WI38 (cell line): Measurements from ENCODE around the gene SMYD4.

ENCODE experiments used
- H3K4me3 ChIP-seq: 2 replicates; pipeline ENCODE4 v1.5.1; 2011; ENCODE audit warnings: low read depth, mild to moderate bottlenecking, control low read depth, low read length
- CTCF ChIP-seq: IDR thresholded peaks from 2 replicates; pipeline ENCODE4 v1.5.1; 2012; ENCODE audit warnings: low read depth, mild to moderate bottlenecking, control low read depth, low read length

Gene SMYD4

GRCh38 chr17:1792495-1793446 is 36.9 kb downstream of the SMYD4 start:
- no peak for TF ChIP-seq CTCF
- H3K4me3 ChIP-seq: no peak overlapping the region

GRCh38 chr17:1789936-1790335 is 39.8 kb downstream of the SMYD4 start:
- no peak for TF ChIP-seq CTCF
- H3K4me3 ChIP-seq: no peak overlapping the region

GRCh38 chr17:1787301-1787902 is 42.3 kb downstream of the SMYD4 start:
- H3K4me3 ChIP-seq: 0 out of 2 replicates have a peak overlapping the region, but pooled peaks have one; percentile 16
- no peak for TF ChIP-seq CTCF

GRCh38 chr17:1786708-1787107 is 43.0 kb downstream of the SMYD4 start:
- H3K4me3 ChIP-seq: no peak overlapping the region
- TF ChIP-seq CTCF: no peak

GRCh38 chr17:1785930-1786329 is 43.8 kb downstream of the SMYD4 start:
- H3K4me3 ChIP-seq: no peak overlapping the region
- TF ChIP-seq CTCF: no peak

GRCh38 chr17:1783834-1784611 is 45.7 kb downstream of the SMYD4 start:
- peak; percentile 71 for TF ChIP-seq CTCF
- no peak overlapping the region for H3K4me3 ChIP-seq
